Skin of body (tissue), 2 donors: ENCODE results near the gene ATXN1. TPM values are rescaled to one million over a fixed set of nuclear protein-coding genes. Genes with fewer than 3 reads are reported as not detected.
"Not testable (repeated sequence)": the region's sequence is repeated elsewhere in the genome, so short reads cannot be mapped to it uniquely, and the experiment has no call there.

Experiments used
- DNase-seq: peaks from one replicate; lab custom pipeline; 2025; lab: John Stamatoyannopoulos, UW
- total RNA-seq: library from RNA; depleted of rRNA; stranded (reverse); fragments of >200 nt; gene quantifications from one replicate; pipeline ENCODE4 v1.2.3, GENCODE V29; 2014

Gene ATXN1
- total RNA-seq, 1 donor from 2014 or later: 52.6 TPM

- no peak for DNase-seq
Measured at GRCh38 chr6:16393326-16393725, 367.9 kb downstream of the ATXN1 start.

GRCh38 chr6:16392010-16392409 is 369.2 kb downstream of the ATXN1 start:
- no peak for DNase-seq

DNA sequence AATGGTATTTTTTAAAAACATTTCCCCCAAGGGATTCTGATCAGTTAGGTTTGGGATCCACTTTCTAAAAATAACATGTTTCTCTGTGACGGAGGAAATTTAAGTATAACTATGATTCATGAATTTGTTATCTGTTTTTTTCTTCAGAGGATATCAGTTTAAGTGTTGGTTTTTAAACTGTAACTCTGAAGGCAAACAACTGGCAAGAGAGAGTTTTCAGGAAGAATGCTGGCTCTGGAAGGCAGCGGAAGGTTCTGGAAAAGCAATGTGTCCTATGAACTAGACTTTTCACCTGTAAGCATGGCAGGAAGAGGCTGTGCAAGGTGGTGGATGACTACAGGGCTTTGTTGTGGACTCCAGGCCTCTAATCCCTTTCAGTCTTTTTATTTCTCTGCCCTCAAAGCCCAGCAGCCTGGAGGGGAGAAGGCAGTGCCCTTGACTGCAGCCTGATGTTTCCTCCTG is 369.8 kb downstream of the ATXN1 start:
- no peak for DNase-seq

DNA sequence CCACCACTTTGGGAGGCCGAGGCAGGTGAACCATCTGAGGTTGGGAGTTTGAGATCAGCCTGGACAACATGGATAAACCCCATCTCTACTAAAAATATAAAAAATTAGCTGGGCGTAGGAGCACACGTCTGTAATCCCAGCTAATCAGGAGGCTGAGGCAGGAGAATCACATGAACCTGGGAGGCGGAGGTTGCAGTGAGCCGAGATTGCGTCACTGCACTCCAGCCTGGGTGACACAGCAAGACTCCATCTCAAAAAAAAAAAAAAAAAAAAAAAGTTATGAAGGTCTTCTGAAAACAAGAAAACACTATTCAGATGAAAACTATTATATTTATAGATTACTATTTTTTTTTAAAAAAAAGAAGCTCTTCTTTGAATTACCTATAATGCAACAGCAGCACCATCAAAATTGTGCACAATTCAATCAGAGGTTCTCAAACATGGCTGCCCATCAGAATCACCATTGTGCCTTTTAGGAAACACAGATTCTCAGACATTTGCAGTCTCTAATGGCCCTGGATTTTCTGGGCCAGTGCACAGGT is 370.3 kb downstream of the ATXN1 start:
- DNase-seq: not testable (repeated sequence)

- DNase-seq: no peak
Measured at GRCh38 chr6:16389642-16390041, 371.6 kb downstream of the ATXN1 start.

- DNase-seq: peak; percentile 39
Measured at GRCh38 chr6:16388488-16388887, 372.8 kb downstream of the ATXN1 start.

DNA sequence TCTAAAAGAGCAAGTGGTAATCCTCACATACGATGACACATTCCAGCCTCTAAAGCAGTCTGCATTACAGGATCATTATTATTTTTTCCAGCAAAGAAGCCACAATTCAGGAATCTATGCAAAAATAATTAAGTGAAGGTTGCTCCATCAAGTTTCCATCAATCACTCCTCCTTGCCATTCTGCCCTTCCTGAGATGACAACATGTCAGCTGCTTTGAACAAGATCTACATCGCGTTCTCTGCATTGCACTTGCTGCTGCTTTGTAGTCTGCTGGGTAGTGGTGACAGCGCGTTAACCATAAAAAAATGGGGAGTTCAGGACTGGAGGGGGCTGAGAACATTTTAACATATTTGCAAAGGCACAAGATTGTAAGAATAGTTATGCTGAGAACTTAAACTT is 375.2 kb downstream of the ATXN1 start:
- DNase-seq: no peak

GRCh38 chr6:16383607-16384206 is 377.6 kb downstream of the ATXN1 start:
- no peak for DNase-seq

- not testable (repeated sequence) for DNase-seq
Measured at GRCh38 chr6:16381968-16382367, 379.3 kb downstream of the ATXN1 start.

GRCh38 chr6:16380220-16380809 is 380.9 kb downstream of the ATXN1 start:
- DNase-seq: no peak

DNA sequence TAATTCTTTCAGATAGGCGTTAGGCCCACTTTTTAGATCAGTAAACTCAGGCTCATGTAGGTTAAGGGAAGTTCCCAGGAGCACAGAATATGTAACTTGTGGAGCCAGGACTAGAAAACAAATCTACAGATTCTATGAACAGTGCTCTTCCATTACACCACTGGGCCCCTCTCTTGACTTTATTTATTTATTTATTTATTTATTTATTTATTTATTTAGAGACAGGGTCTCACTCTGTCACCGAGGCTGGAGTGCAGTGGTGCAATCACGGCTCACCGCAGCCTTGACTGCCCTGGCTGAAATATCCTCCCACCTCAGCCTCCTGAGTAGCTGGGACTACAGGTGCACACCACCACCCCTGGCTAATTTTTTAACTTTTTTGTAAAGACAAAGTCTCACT is 382.9 kb downstream of the ATXN1 start:
- DNase-seq: not testable (repeated sequence)

DNA sequence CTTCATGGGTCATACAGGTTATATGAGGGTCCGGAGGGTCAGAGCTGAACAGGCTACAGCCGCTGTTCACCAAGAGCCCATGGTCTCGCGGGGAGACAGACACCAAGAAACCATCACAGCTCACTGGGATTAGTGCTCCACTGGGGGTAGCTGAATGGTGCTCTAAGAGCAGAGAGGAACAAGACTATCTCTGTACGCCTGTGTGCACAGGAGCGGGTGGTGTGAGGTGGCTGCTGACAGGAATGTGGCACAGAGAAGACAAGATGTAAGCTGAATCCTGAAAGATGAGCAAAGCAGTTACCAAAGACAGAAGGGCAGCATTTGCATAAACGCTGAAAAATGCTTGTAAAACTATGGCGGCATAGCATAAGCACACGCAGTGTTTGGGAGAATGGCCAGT is 383.8 kb downstream of the ATXN1 start:
- DNase-seq: no peak

DNA sequence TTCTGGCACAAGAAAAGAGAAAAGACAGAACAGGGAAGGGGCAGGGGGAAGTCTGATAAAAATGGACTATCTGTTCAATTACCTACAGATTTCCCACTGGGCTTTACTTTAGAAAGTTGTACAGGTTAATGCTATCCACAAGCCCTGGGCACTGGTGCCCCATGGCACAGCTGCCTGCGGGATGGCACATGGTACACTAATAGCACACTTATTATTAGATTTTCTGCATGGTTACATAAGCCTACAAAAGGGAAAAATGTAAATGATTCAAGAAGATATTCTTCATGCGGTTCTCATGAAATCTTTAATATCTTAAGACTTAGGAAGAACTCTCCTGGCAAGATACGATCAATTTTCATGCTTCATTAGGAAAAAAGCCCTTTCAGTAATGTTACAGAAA is 385.4 kb downstream of the ATXN1 start:
- no peak for DNase-seq

DNA sequence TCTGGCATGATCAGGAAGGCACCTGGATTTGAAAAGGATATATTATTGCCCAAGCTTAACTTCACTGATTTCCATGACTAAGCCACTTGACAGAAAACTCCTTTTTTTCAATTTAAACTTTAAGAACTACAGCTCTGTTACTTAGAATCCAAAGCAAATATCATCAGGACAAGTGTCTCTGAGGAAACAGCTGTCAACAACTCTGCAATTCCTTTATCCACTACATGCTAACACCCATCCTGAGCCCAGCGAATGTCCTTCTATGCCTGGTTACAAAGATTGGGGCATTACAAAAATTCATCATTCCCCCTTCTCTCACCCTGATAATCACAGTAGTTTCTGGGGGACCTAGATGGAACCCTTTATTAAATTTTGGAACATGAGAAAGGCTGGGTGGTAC is 386.1 kb downstream of the ATXN1 start:
- no peak for DNase-seq

- no peak for DNase-seq
Measured at GRCh38 chr6:16374461-16375200, 386.6 kb downstream of the ATXN1 start.

DNA sequence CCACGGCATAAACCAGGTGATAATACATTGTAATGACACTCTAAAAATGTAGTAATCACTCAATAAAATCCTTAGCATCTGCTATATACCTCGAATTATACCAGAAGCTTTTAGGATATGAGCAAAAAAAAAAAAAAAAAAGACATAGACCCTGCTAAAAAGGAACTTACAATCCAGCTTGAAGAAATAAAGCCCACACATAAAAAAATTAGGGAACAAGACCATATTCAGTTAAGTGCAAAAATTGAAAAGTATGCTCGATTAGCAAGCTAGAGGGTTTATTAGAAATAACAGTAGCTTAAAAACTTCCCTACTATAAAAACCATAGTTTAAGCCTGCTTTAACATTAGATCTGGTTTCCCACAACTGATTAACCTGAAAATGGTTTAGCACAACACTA is 387.2 kb downstream of the ATXN1 start:
- DNase-seq: no peak

GRCh38 chr6:16372029-16372776 is 389.1 kb downstream of the ATXN1 start:
- no peak for DNase-seq

DNA sequence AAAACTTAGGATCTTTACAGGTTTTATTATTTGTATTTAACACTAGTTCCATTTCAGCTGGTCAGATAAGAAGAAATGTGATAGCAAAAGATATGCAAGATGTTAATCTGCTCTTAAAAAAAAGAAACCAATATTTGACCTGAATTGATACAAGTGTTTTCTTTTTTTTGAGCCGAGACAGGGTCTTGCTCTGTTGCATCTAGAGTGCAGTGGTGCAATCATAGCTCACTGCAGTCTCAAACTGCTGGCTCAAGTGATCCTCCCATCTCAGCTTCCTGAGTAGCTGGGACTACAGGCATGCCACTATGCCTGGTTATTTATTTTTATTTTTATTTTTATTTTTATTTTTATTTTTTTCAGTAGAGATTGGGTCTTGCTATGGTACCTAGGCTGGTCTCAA is 389.9 kb downstream of the ATXN1 start:
- no peak for DNase-seq

DNA sequence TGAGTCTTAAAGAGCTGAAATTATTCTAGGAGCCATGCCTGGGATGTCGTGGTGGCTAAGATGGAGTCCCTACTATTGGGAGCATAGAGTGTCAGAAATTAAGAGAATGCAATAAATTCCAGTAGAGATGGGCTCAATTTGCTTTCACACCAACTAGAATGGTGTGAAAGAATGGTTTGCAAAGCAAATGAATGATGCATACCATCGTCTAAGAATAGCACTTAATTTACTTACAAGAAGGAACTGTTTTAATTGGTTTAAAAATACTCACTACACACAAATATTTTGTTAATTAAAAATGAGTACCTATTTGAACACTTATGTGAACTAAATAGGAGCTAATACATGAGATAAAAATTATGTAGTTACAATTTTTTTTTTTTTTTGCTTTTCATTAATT is 390.3 kb downstream of the ATXN1 start:
- no peak for DNase-seq

DNA sequence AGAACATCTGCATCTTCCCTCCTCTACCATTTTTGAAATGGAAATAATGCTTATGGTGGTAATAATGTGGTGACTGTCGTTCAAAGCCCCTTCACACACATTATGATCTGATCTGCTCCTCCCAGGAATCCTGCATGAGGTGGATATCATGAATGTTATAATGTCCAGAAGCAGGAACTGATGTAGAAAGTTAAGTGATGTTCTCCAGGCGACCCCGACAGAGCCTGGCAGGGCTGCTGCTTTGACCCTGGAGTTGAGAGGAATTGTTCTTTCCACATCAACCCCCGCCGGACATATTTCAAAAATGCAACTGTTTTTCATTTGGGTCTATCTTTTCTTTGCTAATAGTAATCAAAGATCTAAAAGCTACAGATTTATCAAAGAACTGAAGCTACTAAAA is 391.3 kb downstream of the ATXN1 start:
- no peak for DNase-seq

- no peak for DNase-seq
Measured at GRCh38 chr6:16369140-16369745, 392.0 kb downstream of the ATXN1 start.
